HepG2 (cell line): ENCODE data around the gene CHD9. TPM values are rescaled to one million over a fixed set of nuclear protein-coding genes. Genes with fewer than 3 reads are reported as not detected.

Source experiments
- ATAC-seq: fragments of 200-7000 bp; cut with Tn5 transposase; 3 replicates; pipeline ENCODE4 v1.9.1; 2020; ENCODE audit warnings: mild to moderate bottlenecking, moderate library complexity
- BruUV-seq: library from RNA; stranded (reverse); fragments of 400-500 nt; replicated peaks from 2 replicates; lab custom pipeline; 2021; lab: Mats Ljungman, UMichigan
- CTCF ChIA-PET: fragments of 300-600 bp; formaldehyde crosslinking; extraction: SDS; loops from one replicate; lab custom pipeline; 2021; ENCODE audit warnings: low total read pairs, inconsistent platforms, low intra/inter-chr PET ratio; lab: Yijun Ruan, JAX
- POLR2A ChIA-PET: fragments of 350-600 bp; sonication (Branson Sonifier 250); formaldehyde crosslinking; loops from one replicate; lab custom pipeline; 2020; ENCODE audit warnings: antibody characterized with exemption, inconsistent platforms; lab: Yijun Ruan, JAX
- DNase-seq: peaks from one replicate; pipeline ENCODE4 v3.0.0-alpha.2; 2015; ENCODE audit warnings: low spot score
- FAIRE-seq: peaks from 3 replicates; lab custom pipeline; 2011; peaks lifted over from hg19 to GRCh38; lab: Jason Lieb, UNC
- H2AFZ ChIP-seq: one replicate; pipeline ENCODE4 v1.6.1; 2011; ENCODE audit warnings: low read length, inconsistent platforms
- H3K27ac ChIP-seq: fragments of 300-600 bp; 3 replicates; pipeline ENCODE4 v1.8.0; 2011; ENCODE audit warnings: mixed run types, mild to moderate bottlenecking, mixed read lengths, low read length, inconsistent platforms; ENCODE audit not compliant: insufficient read depth; ENCODE audit errors: extremely low read length
- H3K27me3 ChIP-seq, 2 experiments: fragments of 200-600 bp in 1 of 2; 2 replicates in 1 of 2; 3 replicates in 1 of 2; pipeline versions ENCODE4 v1.6.0 to v1.8.0; 2011; ENCODE audit warnings: low read length in 2 of 2, mild to moderate bottlenecking in 2 of 2, moderate library complexity in 2 of 2, inconsistent platforms in 1 of 2; ENCODE audit not compliant: insufficient read depth in 2 of 2, control insufficient read depth in 1 of 2
- H3K36me3 ChIP-seq, 2 experiments: fragments of 200-600 bp in 1 of 2; replicated peaks in 1 of 2; 2 replicates in 1 of 2; 3 replicates in 1 of 2; pipeline versions ENCODE4 v1.5.1 to v1.8.0; 2011; ENCODE audit warnings: low read length in 2 of 2, inconsistent platforms in 1 of 2; ENCODE audit not compliant: insufficient read depth in 2 of 2, control insufficient read depth in 1 of 2
- H3K4me1 ChIP-seq: 2 replicates; pipeline ENCODE4 v1.5.1; 2012; ENCODE audit warnings: low read length, inconsistent platforms; ENCODE audit not compliant: insufficient read depth
- H3K4me2 ChIP-seq: 2 replicates; pipeline ENCODE4 v1.6.0; 2011; ENCODE audit warnings: low read depth, low read length, inconsistent platforms
- H3K4me3 ChIP-seq, 3 experiments: fragments of 200-600 bp in 1 of 3; sonication (generic), shearing (Covaris generic) in 1 of 3; replicated peaks in 1 of 3; 2 replicates each; pipeline ENCODE4 v1.5.1; 2011 to 2016; ENCODE audit warnings: low read length in 3 of 3, inconsistent platforms in 2 of 3, low read depth in 2 of 3, mild to moderate bottlenecking in 2 of 3, control low read depth in 1 of 3, mixed read lengths in 1 of 3; ENCODE audit not compliant: insufficient read depth in 1 of 3
- H3K79me2 ChIP-seq: one replicate; pipeline ENCODE4 v1.6.1; 2011; ENCODE audit warnings: low read length, inconsistent platforms; ENCODE audit not compliant: insufficient read depth
- H3K9ac ChIP-seq: 2 replicates; pipeline ENCODE4 v1.6.0; 2011; ENCODE audit warnings: mild to moderate bottlenecking, low read depth, low read length, inconsistent platforms; ENCODE audit not compliant: insufficient read depth
- H3K9me3 ChIP-seq: 2 replicates; pipeline ENCODE4 v1.5.1; 2012; ENCODE audit warnings: mild to moderate bottlenecking, low read length
- H4K20me1 ChIP-seq: 2 replicates; pipeline ENCODE4 v1.6.0; 2011; ENCODE audit warnings: inconsistent platforms, mild to moderate bottlenecking, low read length, moderate library complexity; ENCODE audit not compliant: insufficient read depth
- CEBPB ChIP-seq: IDR thresholded peaks from 2 replicates; pipeline ENCODE4 v1.6.1; 2011; ENCODE audit warnings: low read depth, low read length, improper control_type of control experiment, borderline replicate concordance
- ELF4 ChIP-seq: sonication (generic); formaldehyde crosslinking; IDR thresholded peaks from 2 replicates; pipeline ENCODE4 v1.5.0; 2020; ENCODE audit warnings: missing genetic modification reagents, mild to moderate bottlenecking, moderate library complexity, borderline replicate concordance
- KAT8 ChIP-seq: IDR thresholded peaks from 2 replicates; pipeline ENCODE4 v1.6.1; 2016; ENCODE audit warnings: missing genetic modification reagents, missing compliant biosample characterization
- RAD21 ChIP-seq: fragments of 450-650 bp; formaldehyde crosslinking; IDR thresholded peaks from 2 replicates; pipeline ENCODE4 v1.5.0; 2020; ENCODE audit warnings: mild to moderate bottlenecking
- SALL2 ChIP-seq: sonication (generic); formaldehyde crosslinking; IDR thresholded peaks from 2 replicates; pipeline ENCODE4 v1.8.1; 2023; ENCODE audit warnings: mild to moderate bottlenecking, missing genetic modification reagents, inconsistent platforms
- SMC3 ChIP-seq: IDR thresholded peaks from 2 replicates; pipeline ENCODE4 v1.6.1; 2011; ENCODE audit warnings: low read length, improper control_type of control experiment
- STAG1 ChIP-seq: sonication (generic); formaldehyde crosslinking; IDR thresholded peaks from 2 replicates; pipeline ENCODE4 v1.4.0; 2020; ENCODE audit warnings: missing genetic modification reagents
- ZBTB34 ChIP-seq: sonication (generic); formaldehyde crosslinking; IDR thresholded peaks from 2 replicates; pipeline ENCODE4 v1.8.0; 2022; ENCODE audit warnings: mild to moderate bottlenecking, missing genetic modification reagents
- ZNF362 ChIP-seq: sonication (generic); formaldehyde crosslinking; IDR thresholded peaks from 2 replicates; pipeline ENCODE4 v1.4.0; 2020; ENCODE audit warnings: missing genetic modification reagents, mild to moderate bottlenecking, borderline replicate concordance
- WGBS: methylation state at CpG from one replicate; pipeline ENCODE4 v1.1.6; 2017; ENCODE audit warnings: low lambda C conversion rate; 5-methylcytosine and 5-hydroxymethylcytosine counted together
- in situ Hi-C: cut with HindIII; loops from 2 replicates; pipeline ENCODE4 v1.10.0; 2017; ENCODE audit warnings: low pct_unique_long_range_greater_than_20kb; ENCODE audit not compliant: extremely low pct_ligation_motif_present
- intact Hi-C: fragments of 100-400 bp; cut with micrococcal nuclease; formaldehyde crosslinking; loops from one replicate; pipeline ENCODE4 v1.10.0; 2022; ENCODE audit not compliant: unreplicated experiment
- polyA plus RNA-seq, 8 experiments: library from polyadenylated mRNA; depleted of rRNA in 3 of 8; stranded (reverse) in 7 of 8; unstranded in 1 of 8; fragments of >200 nt; fragmentation: Illumina TruSeq in 4 of 8; extraction: Trizol in 4 of 8; gene quantifications; 2 replicates each; pipeline versions ENCODE4 v1.2.1 to v1.2.3, GENCODE V29; 2011 to 2016; ENCODE audit warnings: low read depth in 4 of 8, missing spikeins in 1 of 8, mixed read lengths in 1 of 8; ENCODE audit not compliant: insufficient read depth in 1 of 8
- total RNA-seq, 5 experiments: library from RNA; depleted of rRNA; stranded (reverse); fragments of >200 nt; fragmentation: Illumina TruSeq; extraction: Trizol; gene quantifications; 2 replicates each; pipeline ENCODE4 v1.2.3, GENCODE V29; 2016; ENCODE audit warnings: low read depth in 1 of 5

CHD9 gene
- total and polyA plus RNA-seq, 2 of the 13 experiments (the other 11 are each of a cell fraction or from before 2014, with no cell fraction given): 23.4 to 27.7 TPM

- TF ChIP-seq SALL2 (CRISPR knock-in tag) (no peak), KAT8 (0 out of 2 replicates have a peak, but pooled peaks have one; percentile 7), RAD21 (CRISPR knock-in tag) (0 out of 2 replicates have a peak, but pooled peaks have one; percentile 40), ELF4 (CRISPR knock-in tag) (no peak), ZNF362 (CRISPR knock-in tag) (peak; percentile 53; the same call in 1 of the 2 replicates), SMC3 (peak; percentile 49), STAG1 (CRISPR knock-in tag) (peak; percentile 80)
- TF ChIP-seq, all 625 proteins: peak for 7
These were observed 228.5 kb downstream of the CHD9 start (continued) for GRCh38 chr16:53282975-53283946.

GRCh38 chr16:53285236-53285635, 230.4 kb downstream of the CHD9 start:
- Histone ChIP-seq H3K4me3 (no peak overlapping the region), H2AFZ (no peak overlapping the region), H3K27ac (no peak overlapping the region), H3K27me3 (no peaks in the 10 kb centered on the region), H3K79me2 (no peaks in the 10 kb centered on the region), H3K4me1 (no peaks in the 10 kb centered on the region), H3K4me2 (no peak overlapping the region), H3K9me3 (no peaks in the 10 kb centered on the region), H4K20me1 (no peaks in the 10 kb centered on the region), H3K9ac (no peak overlapping the region), H3K36me3 (peaks cover 15 to 52% of the 10 kb centered on the region in 2 experiments)
- ChIA-PET CTCF (no interaction called here), POLR2A (no interaction called here)
- FAIRE-seq (no peak), ATAC-seq (no peak), DNase-seq (no peak)
- BruUV-seq: no TSS peak
- peak; percentile 52; the same call in 1 of the 2 replicates for TF ChIP-seq CEBPB
- no peak for TF ChIP-seq ZBTB34 (CRISPR knock-in tag)
- in situ Hi-C loops (loop anchor here (10.0 kb wide), 1 partner anchor 230 kb away; the partner anchor contains the start of genes CHD9 and CHD9NB), intact Hi-C loops (no loop called here)
- 94% methylated on average over 2 of the region's 2 CpGs for WGBS
